IPS-NIHi11 (cell line): ENCODE data around the gene DUXB.

Source experiments
- DNase-seq: peaks from one replicate; pipeline ENCODE4 v3.0.0; 2012; ENCODE audit warnings: mixed read lengths, low spot score

DUXB gene

DNA sequence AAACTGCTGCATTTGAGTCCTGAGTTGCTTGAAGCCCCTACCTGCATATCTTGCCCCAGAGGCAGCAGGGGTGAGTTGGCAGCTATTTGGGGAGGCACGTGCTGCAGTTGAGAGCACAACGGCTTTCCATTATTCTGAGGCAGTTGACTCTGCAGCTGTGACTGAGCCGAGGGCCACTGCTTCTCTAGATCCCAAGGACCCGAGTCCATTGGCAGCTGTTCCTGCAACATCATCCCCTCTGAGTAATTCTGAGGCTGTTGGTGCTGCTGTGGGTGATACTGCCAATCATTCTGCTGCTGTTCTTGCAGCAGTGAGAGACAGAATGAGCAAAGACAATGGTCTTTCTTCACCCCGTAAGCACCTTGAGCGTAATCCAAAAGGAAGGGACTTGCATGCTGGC lies 40.9 kb downstream of the DUXB start:
- DNase-seq: no peak

DNA sequence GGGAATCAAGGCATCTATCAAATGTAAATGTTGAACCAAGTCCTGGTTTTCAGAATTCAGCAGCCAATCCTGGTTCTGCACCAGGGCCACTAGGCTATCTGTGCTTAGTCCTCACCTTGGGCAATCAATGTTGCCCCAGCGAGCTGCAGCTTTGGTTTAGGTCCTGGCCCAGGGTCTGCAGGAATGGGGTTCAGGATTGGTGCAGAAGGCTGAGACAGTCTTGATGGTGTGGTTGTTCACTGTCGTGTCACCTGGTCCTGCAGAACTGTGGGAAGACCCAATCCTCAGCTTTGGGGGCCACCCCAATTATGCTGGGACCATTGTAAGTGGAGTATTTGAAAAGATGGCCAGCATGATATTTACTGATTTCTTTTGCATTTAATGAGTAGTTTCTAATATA lies 43.1 kb downstream of the DUXB start:
- DNase-seq: no peak

DNA sequence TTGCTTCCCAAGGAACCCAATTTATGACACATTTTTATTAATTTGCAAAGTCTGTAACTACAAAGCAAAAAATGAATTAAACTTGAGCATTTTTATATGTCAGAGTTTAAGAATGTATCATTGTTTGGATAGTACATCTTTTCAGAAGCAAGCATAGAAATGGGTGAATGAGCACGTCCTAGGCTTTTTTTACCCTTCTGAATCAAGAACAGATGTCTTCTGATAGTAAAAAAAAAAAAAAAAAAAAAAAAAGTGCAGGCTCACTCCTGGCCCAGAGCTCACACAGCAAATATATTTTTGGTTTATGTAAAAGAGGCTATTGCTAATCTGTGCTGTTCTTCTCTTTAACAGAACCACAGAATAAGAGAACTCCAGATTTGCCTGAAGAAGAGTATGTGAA lies 47.3 kb downstream of the DUXB start:
- no peak for DNase-seq

DNA sequence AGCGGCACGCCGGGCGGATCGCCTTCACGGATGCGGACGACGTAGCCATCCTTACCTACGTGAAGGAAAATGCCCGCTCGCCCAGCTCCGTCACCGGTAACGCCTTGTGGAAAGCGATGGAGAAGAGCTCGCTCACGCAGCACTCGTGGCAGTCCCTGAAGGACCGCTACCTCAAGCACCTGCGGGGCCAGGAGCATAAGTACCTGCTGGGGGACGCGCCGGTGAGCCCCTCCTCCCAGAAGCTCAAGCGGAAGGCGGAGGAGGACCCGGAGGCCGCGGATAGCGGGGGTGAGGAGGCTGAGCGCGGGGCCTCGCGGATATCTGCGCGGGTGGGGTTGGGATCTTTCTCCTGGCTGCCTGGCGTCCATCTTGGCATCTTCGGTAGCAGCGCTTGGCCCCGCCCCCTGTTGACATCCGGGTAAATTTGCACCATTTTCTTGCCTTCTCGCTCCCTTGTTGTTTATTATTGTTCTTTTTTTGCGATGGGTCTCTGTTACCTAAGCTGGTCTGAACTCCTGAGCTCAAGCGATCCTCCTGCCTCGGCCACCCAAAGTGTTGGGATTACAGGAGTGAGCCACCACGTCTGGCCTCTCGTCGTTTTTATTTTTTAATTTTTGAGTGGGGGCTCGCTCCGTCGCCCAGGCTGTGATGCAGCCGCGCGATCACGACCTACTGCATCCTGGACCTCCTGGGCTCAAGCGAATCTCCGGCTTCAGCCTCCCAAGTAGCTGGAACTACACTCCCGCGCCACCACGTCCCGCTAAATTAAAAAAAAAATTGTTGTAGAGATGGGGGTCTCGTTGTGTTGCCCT lies 52.8 kb downstream of the DUXB start:
- DNase-seq: peak; percentile 82

DNA sequence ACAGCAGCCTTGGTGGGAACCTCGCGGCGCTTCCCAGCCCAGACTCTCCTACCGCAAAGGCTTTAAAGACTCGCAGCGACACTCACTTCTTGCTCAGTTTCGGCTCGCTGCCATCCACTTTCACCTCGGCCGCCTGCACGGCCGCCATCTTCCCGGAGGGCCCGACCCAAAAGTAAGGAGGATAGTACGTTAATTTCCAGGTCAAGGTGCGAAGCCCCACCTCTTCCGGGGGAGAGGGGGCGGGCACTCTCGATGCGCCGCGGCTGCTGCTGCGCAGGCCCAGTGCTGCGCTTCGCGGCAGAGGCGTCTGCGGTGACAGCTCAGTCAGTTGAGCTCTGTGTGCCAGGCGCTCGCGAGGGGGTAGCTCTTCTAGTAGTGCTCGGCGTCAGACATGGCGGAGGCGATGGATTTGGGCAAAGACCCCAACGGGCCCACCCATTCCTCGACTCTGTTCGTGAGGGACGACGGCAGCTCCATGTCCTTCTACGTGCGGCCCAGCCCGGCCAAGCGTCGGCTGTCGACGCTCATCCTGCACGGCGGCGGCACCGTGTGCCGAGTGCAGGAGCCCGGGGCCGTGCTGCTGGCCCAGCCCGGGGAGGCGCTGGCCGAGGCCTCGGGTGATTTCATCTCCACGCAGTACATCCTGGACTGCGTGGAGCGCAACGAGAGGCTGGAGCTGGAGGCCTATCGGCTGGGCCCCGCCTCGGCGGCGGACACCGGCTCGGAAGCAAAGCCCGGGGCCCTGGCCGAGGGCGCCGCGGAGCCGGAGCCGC lies 53.6 kb downstream of the DUXB start, which contains the start of the genes KARS1 and TERF2IP:
Gene KARS1, minus strand, starts transcription at position 174 of the 773 bp plus-strand sequence. Its CDS starts 26 bp downstream, at position 148.
Gene TERF2IP, plus strand, starts transcription at position 282 of the 773 bp plus-strand sequence. Its CDS starts 110 bp downstream, at position 392.
- peak; percentile 96 for DNase-seq

DNA sequence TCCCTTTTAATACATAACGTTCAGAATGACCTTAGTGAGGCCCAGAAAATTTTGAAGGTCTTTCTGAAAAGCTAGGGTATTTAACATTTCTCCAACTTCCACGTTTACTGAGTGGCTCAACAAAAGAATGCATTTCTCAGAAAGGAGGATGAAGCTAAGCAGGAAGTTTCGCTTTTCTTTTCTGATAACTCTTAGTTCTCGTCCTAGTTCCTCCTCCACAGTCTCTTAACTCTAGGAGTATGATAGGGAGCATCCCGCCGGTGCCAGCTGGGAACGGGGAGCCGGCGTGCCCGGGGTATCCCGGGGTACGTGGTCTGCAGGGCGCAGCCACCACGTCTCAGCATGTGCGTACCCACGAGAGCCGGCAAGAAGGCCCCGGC lies 54.2 kb downstream of the DUXB start:
- no peak for DNase-seq

DNA sequence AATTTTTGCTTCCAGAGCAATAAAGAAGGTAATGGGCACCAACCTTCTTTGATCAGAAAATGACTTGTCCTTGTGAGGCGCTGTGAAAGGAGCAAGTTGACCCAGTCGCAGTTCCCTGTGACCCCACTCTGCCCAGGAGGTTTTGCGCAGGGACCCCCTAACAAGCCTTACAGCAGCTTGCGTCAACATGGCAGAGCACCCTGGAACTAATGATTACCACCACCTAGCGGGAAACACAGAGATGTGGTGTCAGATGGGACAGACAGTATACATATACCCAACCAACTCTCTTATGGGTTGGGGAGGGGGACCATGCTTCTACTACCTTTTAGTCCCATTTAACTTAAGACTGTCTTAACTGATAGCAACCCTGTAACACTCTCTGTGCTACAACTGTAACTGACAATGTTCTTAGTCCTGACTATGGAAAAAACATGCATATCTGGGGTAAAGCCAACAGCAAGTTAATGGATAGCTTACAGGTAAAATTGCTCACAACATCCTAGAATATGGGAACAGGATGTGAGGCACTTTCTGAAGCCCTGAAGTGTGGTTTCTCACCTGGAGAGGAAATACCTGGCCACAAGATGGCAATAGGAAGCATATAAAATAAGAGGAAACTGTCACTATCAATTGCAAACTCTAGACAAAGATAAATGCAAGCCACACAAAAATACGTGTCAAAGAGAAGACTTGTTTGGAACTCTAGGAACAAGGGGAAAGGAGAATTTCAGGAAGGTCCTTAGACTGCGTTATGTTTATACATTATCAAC lies 56.8 kb downstream of the DUXB start:
- DNase-seq: no peak
